Kidney tubule cell (primary cell): ENCODE data around the gene IPO11.
"Not testable (repeated sequence)": the region's sequence is repeated elsewhere in the genome, so short reads cannot be mapped to it uniquely, and the experiment has no call there.

Experiments used
- DNase-seq: peaks from one replicate; pipeline ENCODE4 v3.0.0-alpha.2; 2018; ENCODE audit warnings: low spot score

Gene IPO11

GRCh38 chr5:62450259-62450658, 37.7 kb downstream of the IPO11 start:
- DNase-seq = no peak

GRCh38 chr5:62457071-62457470, 44.5 kb downstream of the IPO11 start:
- DNase-seq = peak; percentile 9

- DNase-seq = peak; percentile 48
Observed at GRCh38 chr5:62460578-62460983, 48.0 kb downstream of the IPO11 start.

- no peak for DNase-seq
Observed at GRCh38 chr5:62461561-62461960, 49.0 kb downstream of the IPO11 start.

GRCh38 chr5:62465985-62466925, 53.7 kb downstream of the IPO11 start:
- DNase-seq = no peak

GRCh38 chr5:62473209-62473608, 60.6 kb downstream of the IPO11 start:
- DNase-seq = peak; percentile 35

GRCh38 chr5:62475072-62475471, 62.5 kb downstream of the IPO11 start:
- peak; percentile 97 for DNase-seq

- no peak for DNase-seq
Observed at GRCh38 chr5:62477801-62478200, 65.2 kb downstream of the IPO11 start.

- DNase-seq = no peak
Observed at GRCh38 chr5:62483556-62483955, 71.0 kb downstream of the IPO11 start.

- no peak for DNase-seq
Observed at GRCh38 chr5:62486672-62487071, 74.1 kb downstream of the IPO11 start.

- peak; percentile 30 for DNase-seq
Observed at GRCh38 chr5:62488531-62488930, 76.0 kb downstream of the IPO11 start.

- no peak for DNase-seq
Observed at GRCh38 chr5:62489471-62489870, 76.9 kb downstream of the IPO11 start.

- DNase-seq = no peak
Observed at GRCh38 chr5:62494772-62495171, 82.2 kb downstream of the IPO11 start.

GRCh38 chr5:62496876-62497275, 84.3 kb downstream of the IPO11 start:
- DNase-seq = peak; percentile 32

- no peak for DNase-seq
Observed at GRCh38 chr5:62498961-62499360, 86.4 kb downstream of the IPO11 start.

GRCh38 chr5:62499756-62500155, 87.2 kb downstream of the IPO11 start:
- no peak for DNase-seq

- no peak for DNase-seq
Observed at GRCh38 chr5:62502456-62503101, 90.0 kb downstream of the IPO11 start.

- no peak for DNase-seq
Observed at GRCh38 chr5:62504129-62504528, 91.6 kb downstream of the IPO11 start.

- DNase-seq = peak; percentile 37
Observed at GRCh38 chr5:62506659-62507460, 94.3 kb downstream of the IPO11 start.

- DNase-seq = not testable (repeated sequence)
Observed at GRCh38 chr5:62508760-62509159, 96.2 kb downstream of the IPO11 start.

GRCh38 chr5:62509806-62510205, 97.2 kb downstream of the IPO11 start:
- DNase-seq = no peak

GRCh38 chr5:62513085-62513484, 100.5 kb downstream of the IPO11 start:
- not testable (repeated sequence) for DNase-seq
